ENCODE results near the gene MT1G. TPM values are rescaled to one million over a fixed set of nuclear protein-coding genes. Genes with fewer than 3 reads are reported as not detected.

MT1G gene
- polyA plus RNA-seq, 1 experiment = not detected

GRCh38 chr16:56658327-56658875 lies 9.5 kb downstream of the MT1G start:
- ChIA-PET CTCF (no interaction called here), POLR2A (interaction anchor here (1.0 kb wide), 1 partner anchor 33 kb away, joined by 3 read pairs; the partner anchor contains the start of gene MT1E)
- Histone ChIP-seq H3K4me3 (ENCODE audit: low read depth, low read length) (peak overlapping the region; percentile 47), H3K27me3 (ENCODE audit: control insufficient read depth, insufficient read depth, low read length) (peaks cover 62% of the 10 kb centered on the region), H3K27ac (ENCODE audit: low read depth, low read length) (no peak overlapping the region), H3K9me3 (ENCODE audit: control insufficient read depth, insufficient read depth, low read length) (no peaks in the 10 kb centered on the region; the same call in 1 of the 2 replicates)
- DNase-seq (ENCODE audit: low read depth, low spot score) = no peak
- no peak for TF ChIP-seq CTCF (IDR thresholded peaks at IDR 0.05; ENCODE audit: low read depth, low read length)

- ChIA-PET CTCF (no interaction called here), POLR2A (interaction anchor here (1.0 kb wide), 1 partner anchor 32 kb away, joined by 3 read pairs; the partner anchor contains the start of gene MT1E)
- H3K9me3 ChIP-seq (ENCODE audit: control insufficient read depth, insufficient read depth, low read length) = no peaks in the 10 kb centered on the region; the same call in 1 of the 2 replicates
- no peak for DNase-seq (ENCODE audit: low read depth, low spot score)
- H3K27ac ChIP-seq (ENCODE audit: low read depth, low read length) = no peak within 1 kb of the TSS
- peaks cover 59% of the 10 kb centered on the region for H3K27me3 ChIP-seq (ENCODE audit: control insufficient read depth, insufficient read depth, low read length)
- TF ChIP-seq CTCF (IDR thresholded peaks at IDR 0.05; ENCODE audit: low read depth, low read length) = no peak
- peak within 1 kb of the TSS; percentile 47 for H3K4me3 ChIP-seq (ENCODE audit: low read depth, low read length)
These were observed 10.1 kb downstream of the MT1G start, which contains the start of gene MT1F for GRCh38 chr16:56657555-56658326. Gene MT1F, plus strand, starts transcription at chr16:56657959. Its CDS starts 100 bp downstream, at chr16:56658059.

- TF ChIP-seq CTCF (IDR thresholded peaks at IDR 0.05; ENCODE audit: low read depth, low read length) = no peak
- Histone ChIP-seq H3K4me3 (ENCODE audit: low read depth, low read length) (no peak overlapping the region), H3K27ac (ENCODE audit: low read depth, low read length) (no peak overlapping the region), H3K27me3 (ENCODE audit: control insufficient read depth, insufficient read depth, low read length) (peaks cover 59% of the 10 kb centered on the region), H3K9me3 (ENCODE audit: control insufficient read depth, insufficient read depth, low read length) (no peaks in the 10 kb centered on the region; the same call in 1 of the 2 replicates)
- POLR2A ChIA-PET = no interaction called here
- CTCF ChIA-PET = no interaction called here
- DNase-seq (ENCODE audit: low read depth, low spot score) = no peak
These were observed 14.6 kb downstream of the MT1G start for GRCh38 chr16:56653218-56653617.

- ChIA-PET POLR2A (no interaction called here), CTCF (no interaction called here)
- peaks cover 60% of the 10 kb centered on the region for H3K27me3 ChIP-seq (ENCODE audit: control insufficient read depth, insufficient read depth, low read length)
- no peaks in the 10 kb centered on the region; the same call in 1 of the 2 replicates for H3K9me3 ChIP-seq (ENCODE audit: control insufficient read depth, insufficient read depth, low read length)
- no peak for TF ChIP-seq CTCF (IDR thresholded peaks at IDR 0.05; ENCODE audit: low read depth, low read length)
- H3K4me3 ChIP-seq (ENCODE audit: low read depth, low read length) = no peak overlapping the region
- H3K27ac ChIP-seq (ENCODE audit: low read depth, low read length) = no peak overlapping the region
- no peak for DNase-seq (ENCODE audit: low read depth, low spot score)
These were observed 15.3 kb downstream of the MT1G start for GRCh38 chr16:56652600-56652999.

- CTCF ChIA-PET = no interaction called here
- no peak for DNase-seq (ENCODE audit: low read depth, low spot score)
- Histone ChIP-seq H3K27ac (ENCODE audit: low read depth, low read length) (no peak within 1 kb of the TSS), H3K27me3 (ENCODE audit: control insufficient read depth, insufficient read depth, low read length) (peaks cover 61% of the 10 kb centered on the region), H3K4me3 (ENCODE audit: low read depth, low read length) (no peak within 1 kb of the TSS), H3K9me3 (ENCODE audit: control insufficient read depth, insufficient read depth, low read length) (no peaks in the 10 kb centered on the region; the same call in 1 of the 2 replicates)
- POLR2A ChIA-PET = no interaction called here
- TF ChIP-seq CTCF (IDR thresholded peaks at IDR 0.05; ENCODE audit: low read depth, low read length) = no peak
These were observed 16.3 kb downstream of the MT1G start, which contains the start of gene MT1B for GRCh38 chr16:56651586-56651985. Gene MT1B, plus strand, starts transcription at chr16:56651886. Its CDS starts 68 bp downstream, at chr16:56651954.

All from AG04450 (cell line).